SK-N-SH (cell line): ENCODE results near the gene PXN. TPM values are rescaled to one million over a fixed set of nuclear protein-coding genes. Genes with fewer than 3 reads are reported as not detected.

Source experiments
- CTCF ChIA-PET: fragments of 300-600, 350-600 bp; formaldehyde crosslinking; extraction: SDS; loops from one replicate; lab custom pipeline; 2021; lab: Yijun Ruan, JAX
- POLR2A ChIA-PET: fragments of 350-600 bp; sonication (Branson Sonifier 250); formaldehyde crosslinking; extraction: SDS; loops from one replicate; lab custom pipeline; 2020; ENCODE audit warnings: antibody characterized with exemption, inconsistent platforms; lab: Yijun Ruan, JAX
- DNase-seq: peaks from one replicate; pipeline ENCODE4 v3.0.0; 2012
- H2AFZ ChIP-seq: fragments of 200-600 bp; sonication (generic); 2 replicates; pipeline ENCODE4 v1.8.1; 2016; ENCODE audit warnings: antibody characterized with exemption, mild to moderate bottlenecking, low read depth
- H3F3A ChIP-seq: fragments of 200-600 bp; sonication (generic); replicated peaks from 2 replicates; pipeline ENCODE3; 2016; ENCODE audit warnings: antibody characterized with exemption, mild to moderate bottlenecking; ENCODE audit not compliant: insufficient read depth
- H3K27ac ChIP-seq, 2 experiments: fragments of 200-500 bp in 1 of 2; fragments of 200-600 bp in 1 of 2; sonication (Bioruptor generic) in 1 of 2; sonication (generic), shearing (Covaris generic) in 1 of 2; 2 replicates each; pipeline versions ENCODE4 v1.5.1 to v1.6.1; 2014 to 2016; ENCODE audit warnings: low read depth in 2 of 2, inconsistent platforms in 1 of 2, low read length in 1 of 2, mild to moderate bottlenecking in 1 of 2, mixed read lengths in 1 of 2
- H3K27me3 ChIP-seq: fragments of 200-600 bp; sonication (generic), shearing (Covaris generic); 2 replicates; pipeline ENCODE4 v1.6.1; 2016; ENCODE audit warnings: mixed run types; ENCODE audit not compliant: insufficient read depth
- H3K36me3 ChIP-seq, 2 experiments: fragments of 200-500 bp in 1 of 2; fragments of 200-600 bp in 1 of 2; sonication (Bioruptor generic) in 1 of 2; sonication (generic) in 1 of 2; replicated peaks in 1 of 2; 2 replicates each; pipeline versions ENCODE3 to v1.5.1; 2014 to 2016; ENCODE audit warnings: low read length in 1 of 2, mild to moderate bottlenecking in 1 of 2; ENCODE audit not compliant: insufficient read depth in 2 of 2, control insufficient read depth in 1 of 2
- H3K4me1 ChIP-seq, 2 experiments: fragments of 200-500 bp in 1 of 2; fragments of 200-600 bp in 1 of 2; sonication (Bioruptor generic) in 1 of 2; sonication (generic), shearing (Covaris generic) in 1 of 2; 2 replicates each; pipeline versions ENCODE4 v1.5.1 to v1.6.1; 2014 to 2016; ENCODE audit warnings: low read depth in 1 of 2, low read length in 1 of 2, mixed run types in 1 of 2; ENCODE audit not compliant: insufficient read depth in 2 of 2, control insufficient read depth in 1 of 2
- H3K4me2 ChIP-seq: fragments of 200-600 bp; sonication (generic), shearing (Covaris generic); 2 replicates; pipeline ENCODE4 v1.6.1; 2017; ENCODE audit warnings: mixed run types
- H3K4me3 ChIP-seq, 2 experiments: fragments of 200-500 bp in 1 of 2; fragments of 200-600 bp in 1 of 2; sonication (Bioruptor generic) in 1 of 2; sonication (generic), shearing (Covaris generic) in 1 of 2; 2 replicates each; pipeline versions ENCODE4 v1.5.1 to v1.8.1; 2014 to 2016; ENCODE audit warnings: low read depth in 2 of 2, inconsistent platforms in 1 of 2, low read length in 1 of 2, mild to moderate bottlenecking in 1 of 2, mixed read lengths in 1 of 2, moderate library complexity in 1 of 2
- H3K79me2 ChIP-seq: fragments of 200-600 bp; sonication (generic); 2 replicates; pipeline ENCODE4 v1.8.1; 2017; ENCODE audit warnings: mild to moderate bottlenecking; ENCODE audit not compliant: insufficient read depth
- H3K9ac ChIP-seq: fragments of 200-600 bp; sonication (generic); 2 replicates; pipeline ENCODE4 v1.6.1; 2017; ENCODE audit warnings: mixed run types
- H3K9me2 ChIP-seq: fragments of 200-600 bp; sonication (generic); 2 replicates; pipeline ENCODE4 v1.6.1; 2017; ENCODE audit warnings: mixed run types
- H3K9me3 ChIP-seq: fragments of 200-600 bp; sonication (generic); 2 replicates; pipeline ENCODE4 v1.6.1; 2017; ENCODE audit warnings: mixed run types, mild to moderate bottlenecking, moderate library complexity
- H4K20me1 ChIP-seq: fragments of 200-600 bp; sonication (generic); 2 replicates; pipeline ENCODE4 v1.6.1; 2017; ENCODE audit warnings: mild to moderate bottlenecking, mixed run types; ENCODE audit not compliant: insufficient read depth
- CHD2 ChIP-seq: fragments of 150-350 bp; IDR thresholded peaks from 2 replicates; pipeline ENCODE4 v1.6.1; 2018; ENCODE audit warnings: low read length; ENCODE audit not compliant: partially characterized antibody
- CTCF ChIP-seq: fragments of 200-600 bp; sonication (generic); IDR thresholded peaks from 2 replicates; pipeline ENCODE4 v1.6.1; 2017; ENCODE audit warnings: antibody characterized with exemption, mild to moderate bottlenecking, moderate library complexity
- ELF1 ChIP-seq: IDR thresholded peaks from 2 replicates; pipeline ENCODE4 v1.4.0; 2012
- EP300 ChIP-seq, 2 experiments: IDR thresholded peaks; 2 replicates each; pipeline versions ENCODE4 v1.4.0 to v1.6.1; 2012; ENCODE audit warnings: borderline replicate concordance in 1 of 2, low read depth in 1 of 2, low read length in 1 of 2
- EZH2phosphoT487 ChIP-seq: fragments of 200-600 bp; sonication (generic); IDR thresholded peaks from 2 replicates; pipeline ENCODE4 v1.6.1; 2017; ENCODE audit warnings: low read depth, mixed run types, mild to moderate bottlenecking, antibody characterized with exemption, moderate library complexity, borderline replicate concordance
- JUND ChIP-seq: IDR thresholded peaks from 2 replicates; pipeline ENCODE4 v1.4.0; 2012
- MEF2A ChIP-seq: IDR thresholded peaks from 2 replicates; pipeline ENCODE4 v1.4.0; 2012; ENCODE audit warnings: low read depth, borderline replicate concordance
- MXI1 ChIP-seq: IDR thresholded peaks from 2 replicates; pipeline ENCODE4 v1.6.1; 2012; ENCODE audit warnings: mild to moderate bottlenecking, low read depth, low read length, improper control_type of control experiment
- NFIC ChIP-seq: IDR thresholded peaks from 2 replicates; pipeline ENCODE4 v1.4.0; 2012; ENCODE audit warnings: borderline replicate concordance
- NRF1 ChIP-seq: IDR thresholded peaks from 2 replicates; pipeline ENCODE4 v1.6.1; 2012; ENCODE audit warnings: low read depth, mild to moderate bottlenecking, low read length
- POLR2AphosphoS5 ChIP-seq: IDR thresholded peaks from 2 replicates; pipeline ENCODE4 v1.6.1; 2012; ENCODE audit warnings: low read depth, low read length
- RCOR1 ChIP-seq: fragments of 150-350 bp; IDR thresholded peaks from 2 replicates; pipeline ENCODE4 v1.6.1; 2017; ENCODE audit warnings: antibody characterized with exemption, low read length
- RFX5 ChIP-seq: IDR thresholded peaks from 2 replicates; pipeline ENCODE4 v1.6.1; 2012; ENCODE audit warnings: mild to moderate bottlenecking, improper control_type of control experiment, low read length
- SIN3A ChIP-seq: IDR thresholded peaks from 2 replicates; pipeline ENCODE4 v1.6.1; 2012; ENCODE audit warnings: low read depth, mild to moderate bottlenecking, low read length, moderate library complexity, borderline replicate concordance
- SMC3 ChIP-seq: IDR thresholded peaks from 2 replicates; pipeline ENCODE4 v1.6.1; 2012; ENCODE audit warnings: low read depth, low read length, improper control_type of control experiment
- TAF1 ChIP-seq: IDR thresholded peaks from 2 replicates; pipeline ENCODE4 v1.6.1; 2012; ENCODE audit warnings: low read depth, mild to moderate bottlenecking, low read length, moderate library complexity, borderline replicate concordance
- TCF12 ChIP-seq: IDR thresholded peaks from 2 replicates; pipeline ENCODE4 v1.4.0; 2012
- TEAD4 ChIP-seq: IDR thresholded peaks from 2 replicates; pipeline ENCODE4 v1.4.0; 2012; ENCODE audit warnings: mild to moderate bottlenecking, borderline replicate concordance; ENCODE audit not compliant: insufficient read depth
- YY1 ChIP-seq: IDR thresholded peaks from 2 replicates; pipeline ENCODE4 v1.4.0; 2012; ENCODE audit warnings: low read depth, mild to moderate bottlenecking
- WGBS: methylation state at CpG from one replicate; pipeline ENCODE4 v1.1.6; 2017; ENCODE audit warnings: low lambda C conversion rate; 5-methylcytosine and 5-hydroxymethylcytosine counted together
- polyA plus RNA-seq, 3 experiments: library from polyadenylated mRNA; depleted of rRNA; stranded (reverse); fragments of >200 nt; gene quantifications; 2 replicates each; pipeline ENCODE4 v1.2.3, GENCODE V29; 2012

Gene PXN
- polyA plus RNA-seq, 1 of the 3 experiments (the other 2 are of a cell fraction): 89.0 TPM

DNA sequence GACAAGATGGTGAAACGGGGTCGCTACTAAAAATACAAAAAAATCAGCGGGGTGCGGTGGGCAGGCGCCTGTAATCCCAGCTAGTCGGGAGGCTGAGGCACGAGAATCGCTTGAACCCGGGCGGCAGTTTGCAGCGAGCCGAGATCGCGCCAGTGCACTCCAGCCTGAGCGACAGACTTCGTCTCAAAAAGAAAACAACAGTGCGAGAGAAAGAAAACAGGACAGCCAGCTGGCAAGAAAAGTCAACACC lies 26.8 kb upstream of the PXN start (continued):
- TF ChIP-seq CTCF (no peak), EZH2phosphoT487 (no peak), POLR2AphosphoS5 (no peak), TAF1 (no peak), ELF1 (no peak), JUND (no peak)

GRCh38 chr12:120290609-120291305 lies 25.2 kb upstream of the PXN start:
- Histone ChIP-seq H3F3A (peaks cover 30% of the 10 kb centered on the region), H3K27ac (peak overlapping the region; percentile 7 to 100; a peak in 3 of 4 replicates), H3K4me2 (peak overlapping the region; percentile 68), H3K9me3 (no peaks in the 10 kb centered on the region), H4K20me1 (no peaks in the 10 kb centered on the region), H3K36me3 (no peaks in the 10 kb centered on the region), H3K4me1 (peaks cover 0 to 2% of the 10 kb centered on the region in 2 experiments; a peak in 2 of 4 replicates)
- POLR2A ChIA-PET: interaction anchor here (0.6 to 4.8 kb wide), 29 partner anchors 9 to 1007 kb away, joined by 3 to 108 read pairs (median 7); partner anchors contain the start of genes PXN, RAB35, RPLP0 and SIRT4
- DNase-seq: no peak
- CTCF ChIA-PET: interaction anchor here (1.0 to 3.8 kb wide), 7 partner anchors 11 to 179 kb away, joined by 3 to 26 read pairs (median 7); partner anchors contain the start of genes PXN, SIRT4 and SRSF9
- WGBS: 30% methylated on average over 20 of the region's 22 CpGs
- TF ChIP-seq EP300 (IDR thresholded peaks at IDR 0.05; ENCODE audit: borderline replicate concordance in 1 of 2, low read depth in 1 of 2, low read length in 1 of 2) (no peak), RFX5 (no peak), RCOR1 (no peak), NFIC (no peak), TCF12 (no peak), JUND (no peak), MXI1 (no peak), EZH2phosphoT487 (no peak), TEAD4 (no peak), SMC3 (no peak), CHD2 (no peak), YY1 (no peak), NRF1 (no peak), SIN3A (no peak), MEF2A (no peak)
- TF ChIP-seq, all 33 proteins: peak for 0
- Histone ChIP-seq H3K9ac (peak overlapping the region; percentile 37; the same call in 1 of the 2 replicates), H3K9me2 (no peaks in the 10 kb centered on the region), H3K27me3 (no peaks in the 10 kb centered on the region), H3K79me2 (no peaks in the 10 kb centered on the region), H3K4me3 (peak overlapping the region; percentile 4 to 47), H2AFZ (no peak overlapping the region; the same call in 1 of the 2 replicates)
